T-helper 17 cell (primary cell): ENCODE measurements around the gene MRPL22. TPM values are rescaled to one million over a fixed set of nuclear protein-coding genes. Genes with fewer than 3 reads are reported as not detected.
"Not testable (repeated sequence)": the region's sequence is repeated elsewhere in the genome, so short reads cannot be mapped to it uniquely, and the experiment has no call there.

Experiments used
- ATAC-seq: fragments of 150-1000 bp; cut with Tn5 transposase; 2 replicates; pipeline ENCODE4 v1.10.0; 2021; ENCODE audit warnings: mild to moderate bottlenecking, moderate library complexity
- DNase-seq, 3 donors: peaks; one replicate each; pipeline versions ENCODE4 v3.0.0 to v3.0.0-alpha.2; 2020 to 2021
- H3K9me3 ChIP-seq: one replicate; pipeline ENCODE4 v1.7.0; 2013; ENCODE audit warnings: low read length, mild to moderate bottlenecking; ENCODE audit not compliant: control insufficient read depth, poor library complexity, severe bottlenecking
- H3K27ac Mint-ChIP-seq: one replicate; pipeline ENCODE4 v1.8.0; 2022; ENCODE audit warnings: mild to moderate bottlenecking, moderate library complexity, mixed read lengths
- H3K27me3 Mint-ChIP-seq: one replicate; pipeline ENCODE4 v1.8.0; 2022; ENCODE audit warnings: mixed read lengths
- H3K36me3 Mint-ChIP-seq: one replicate; pipeline ENCODE4 v1.8.0; 2022; ENCODE audit warnings: low read depth, mixed read lengths
- H3K4me1 Mint-ChIP-seq: one replicate; pipeline ENCODE4 v1.8.0; 2022; ENCODE audit warnings: mild to moderate bottlenecking, mixed read lengths
- H3K4me3 Mint-ChIP-seq: one replicate; pipeline ENCODE4 v1.8.0; 2022; ENCODE audit warnings: mild to moderate bottlenecking, moderate library complexity, mixed read lengths
- total RNA-seq, 4 donors: library from RNA in 2 of 4; stranded (reverse) in 2 of 4; gene quantifications; one replicate each; pipeline ENCODE4 v1.2.3 and lab custom pipeline; 2022 to 2026

Gene MRPL22
- total RNA-seq, 2 donors from 2014 or later: 24.3 to 24.5 TPM

GRCh38 chr5:154917757-154918156 is 23.1 kb upstream of the MRPL22 start:
- H3K9me3 ChIP-seq: no peaks in the 10 kb centered on the region
- ATAC-seq (no peak), DNase-seq (no peak)
- Mint-ChIP-seq H3K36me3 (peaks cover 2% of the 10 kb centered on the region), H3K27ac (no peak overlapping the region), H3K4me1 (peaks cover 2% of the 10 kb centered on the region), H3K4me3 (no peak overlapping the region), H3K27me3 (no peaks in the 10 kb centered on the region)

GRCh38 chr5:154923441-154924430 is 17.1 kb upstream of the MRPL22 start:
- Mint-ChIP-seq H3K27ac (no peak overlapping the region), H3K4me3 (no peak overlapping the region), H3K27me3 (no peaks in the 10 kb centered on the region), H3K36me3 (peaks cover 3% of the 10 kb centered on the region), H3K4me1 (peaks cover 4% of the 10 kb centered on the region)
- no peaks in the 10 kb centered on the region for H3K9me3 ChIP-seq
- no peak for ATAC-seq
- no peak for DNase-seq

GRCh38 chr5:154933537-154933936 is 7.3 kb upstream of the MRPL22 start:
- no peak overlapping the region for H3K4me3 Mint-ChIP-seq
- peak overlapping the region; percentile 63 for H3K27ac Mint-ChIP-seq
- no peak for ATAC-seq
- peaks cover 14% of the 10 kb centered on the region for H3K36me3 Mint-ChIP-seq
- peaks cover 24% of the 10 kb centered on the region for H3K4me1 Mint-ChIP-seq
- H3K9me3 ChIP-seq: no peaks in the 10 kb centered on the region
- no peak for DNase-seq
- no peaks in the 10 kb centered on the region for H3K27me3 Mint-ChIP-seq

- Mint-ChIP-seq H3K27me3 (no peaks in the 10 kb centered on the region), H3K27ac (no peak overlapping the region), H3K36me3 (peaks cover 13% of the 10 kb centered on the region), H3K4me1 (peaks cover 29% of the 10 kb centered on the region), H3K4me3 (no peak overlapping the region)
- ATAC-seq (no peak), DNase-seq (no peak)
- no peaks in the 10 kb centered on the region for H3K9me3 ChIP-seq
Measured at GRCh38 chr5:154934881-154935280, 6.0 kb upstream of the MRPL22 start.

- Mint-ChIP-seq H3K4me3 (peak overlapping the region; percentile 93), H3K36me3 (peaks cover 7% of the 10 kb centered on the region), H3K27me3 (no peaks in the 10 kb centered on the region), H3K4me1 (peaks cover 37% of the 10 kb centered on the region), H3K27ac (peak overlapping the region; percentile 83)
- ATAC-seq: no peak
- H3K9me3 ChIP-seq: no peaks in the 10 kb centered on the region
- DNase-seq: no peak
Measured at GRCh38 chr5:154937186-154937717, 3.6 kb upstream of the MRPL22 start.

- peak within 1 kb of the TSS; percentile 83 for H3K27ac Mint-ChIP-seq
- H3K4me1 Mint-ChIP-seq: peaks cover 42% of the 10 kb centered on the region
- peaks cover 7% of the 10 kb centered on the region for H3K36me3 Mint-ChIP-seq
Measured at GRCh38 chr5:154937718-154938466, 3.0 kb upstream of the MRPL22 start, which contains the start of gene GEMIN5. GEMIN5 (minus strand) TSS chr5:154938211; CDS start chr5:154938133, 78 bp downstream.

GRCh38 chr5:154939387-154939786 is 1.5 kb upstream of the MRPL22 start:
- peak overlapping the region; percentile 94 for H3K27ac Mint-ChIP-seq
- H3K27me3 Mint-ChIP-seq, DNase-seq, ATAC-seq, H3K9me3 ChIP-seq, H3K36me3 Mint-ChIP-seq: not testable (repeated sequence)
- peaks cover 39% of the 10 kb centered on the region for H3K4me1 Mint-ChIP-seq
- H3K4me3 Mint-ChIP-seq: peak overlapping the region; percentile 63

More at GRCh38 chr5:154937718-154938466, 3.0 kb upstream of the MRPL22 start, which contains the start of gene GEMIN5:
- no peaks in the 10 kb centered on the region for H3K9me3 ChIP-seq
- H3K27me3 Mint-ChIP-seq: no peaks in the 10 kb centered on the region
- DNase-seq (peak; percentile 75 to 76 (median 75)), ATAC-seq (peak; percentile 91)
- H3K4me3 Mint-ChIP-seq: peak within 1 kb of the TSS; percentile 93

GRCh38 chr5:154940375-154940771 is 500 bp upstream of the MRPL22 start:
- DNase-seq: no peak
- Mint-ChIP-seq H3K4me3 (peak overlapping the region; percentile 96), H3K27ac (peak overlapping the region; percentile 94), H3K4me1 (peaks cover 30% of the 10 kb centered on the region), H3K36me3 (no peaks in the 10 kb centered on the region), H3K27me3 (no peaks in the 10 kb centered on the region)
- H3K9me3 ChIP-seq: no peaks in the 10 kb centered on the region
- ATAC-seq: no peak

- ATAC-seq (no peak), DNase-seq (no peak)
- no peaks in the 10 kb centered on the region for H3K27me3 Mint-ChIP-seq
- H3K9me3 ChIP-seq: no peaks in the 10 kb centered on the region
- H3K36me3 Mint-ChIP-seq: no peaks in the 10 kb centered on the region
- no peak overlapping the region for H3K27ac Mint-ChIP-seq
- H3K4me1 Mint-ChIP-seq: peaks cover 31% of the 10 kb centered on the region
- no peak overlapping the region for H3K4me3 Mint-ChIP-seq
Measured at GRCh38 chr5:154943527-154943926, 2.7 kb downstream of the MRPL22 start.

GRCh38 chr5:154944716-154945115 is 3.8 kb downstream of the MRPL22 start:
- peaks cover 37% of the 10 kb centered on the region for H3K4me1 Mint-ChIP-seq
- no peaks in the 10 kb centered on the region for H3K9me3 ChIP-seq
- H3K36me3 Mint-ChIP-seq: peaks cover 4% of the 10 kb centered on the region
- no peaks in the 10 kb centered on the region for H3K27me3 Mint-ChIP-seq
- no peak overlapping the region for H3K4me3 Mint-ChIP-seq
- DNase-seq: no peak
- no peak for ATAC-seq
- no peak overlapping the region for H3K27ac Mint-ChIP-seq

GRCh38 chr5:154945695-154946301 is 4.9 kb downstream of the MRPL22 start:
- Mint-ChIP-seq H3K4me3 (no peak overlapping the region), H3K27me3 (no peaks in the 10 kb centered on the region), H3K27ac (no peak overlapping the region), H3K36me3 (peaks cover 6% of the 10 kb centered on the region), H3K4me1 (peaks cover 44% of the 10 kb centered on the region)
- no peak for ATAC-seq
- H3K9me3 ChIP-seq: no peaks in the 10 kb centered on the region
- no peak for DNase-seq

GRCh38 chr5:154947778-154948177 is 6.9 kb downstream of the MRPL22 start:
- Mint-ChIP-seq H3K4me1 (peaks cover 28% of the 10 kb centered on the region), H3K4me3 (no peak overlapping the region), H3K36me3 (peaks cover 6% of the 10 kb centered on the region), H3K27ac (no peak overlapping the region), H3K27me3 (no peaks in the 10 kb centered on the region)
- no peak for ATAC-seq
- no peak for DNase-seq
- H3K9me3 ChIP-seq: no peaks in the 10 kb centered on the region

- Mint-ChIP-seq H3K27ac (no peak overlapping the region), H3K4me3 (no peak overlapping the region), H3K27me3 (no peaks in the 10 kb centered on the region), H3K4me1 (peaks cover 26% of the 10 kb centered on the region), H3K36me3 (peaks cover 6% of the 10 kb centered on the region)
- ATAC-seq (no peak), DNase-seq (no peak)
- no peaks in the 10 kb centered on the region for H3K9me3 ChIP-seq
Measured at GRCh38 chr5:154948313-154948712, 7.4 kb downstream of the MRPL22 start.
